Dermis microvascular lymphatic vessel endothelial cell (primary cell): ENCODE results near the gene DOC2A. TPM values are rescaled to one million over a fixed set of nuclear protein-coding genes. Genes with fewer than 3 reads are reported as not detected.
"Not testable (repeated sequence)": the region's sequence is repeated elsewhere in the genome, so short reads cannot be mapped to it uniquely, and the experiment has no call there.

ENCODE experiments used
- DNase-seq, 2 donors: peaks; one replicate each; pipeline versions ENCODE4 v3.0.0 to v3.0.0-alpha.2; 2010; ENCODE audit warnings: low read depth in 2 of 2
- total RNA-seq: library from RNA; depleted of rRNA; stranded (reverse); fragments of >200 nt; gene quantifications from 2 replicates; pipeline ENCODE4 v1.2.1, GENCODE V29; 2014

DOC2A gene
- total RNA-seq, 1 donor from 2014 or later: under 0.01 TPM

DNA sequence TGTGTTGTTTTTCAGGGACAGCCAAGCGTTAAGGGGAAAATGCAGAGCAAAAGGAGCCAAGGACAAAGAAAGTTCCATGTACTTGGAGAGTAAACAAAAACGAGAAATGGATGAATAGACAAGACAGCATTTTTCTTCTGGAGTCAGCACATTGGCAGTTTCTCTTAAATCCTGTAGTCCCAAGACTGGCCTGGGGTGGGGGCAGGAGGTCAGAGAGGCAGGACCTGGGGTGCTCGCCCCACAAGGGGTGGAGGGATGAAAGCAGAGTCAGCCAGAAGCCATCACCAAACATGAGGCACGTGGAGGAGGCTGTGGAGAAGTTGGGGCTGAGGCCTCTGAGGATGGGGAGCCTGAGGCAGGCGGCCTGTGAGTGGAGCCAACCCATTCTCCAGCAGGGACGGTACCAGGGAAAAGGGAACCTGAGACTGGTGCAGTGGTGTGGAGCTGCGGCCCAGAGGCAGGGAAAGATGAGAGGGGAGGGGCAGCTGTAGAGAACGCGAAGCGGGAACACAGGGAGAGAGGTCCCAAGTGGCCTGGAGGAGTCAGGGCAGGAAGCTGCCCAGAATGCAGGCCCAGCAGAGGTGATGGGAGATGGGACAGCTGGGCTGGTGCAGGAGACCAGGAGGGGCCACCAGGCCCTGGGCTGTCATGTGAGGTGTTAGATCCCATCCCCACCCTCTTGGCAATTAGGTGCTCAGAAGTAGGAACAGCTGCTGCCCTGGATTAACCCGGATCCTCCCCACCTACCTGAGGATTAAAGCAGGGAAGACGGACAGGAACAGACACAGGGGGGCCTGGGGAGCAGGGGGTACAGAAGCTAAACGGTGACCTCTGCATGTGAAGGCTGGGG is 17.0 kb upstream of the DOC2A start:
- no peak for DNase-seq

GRCh38 chr16:30026449-30026848 is 15.6 kb upstream of the DOC2A start:
- no peak for DNase-seq

- no peak for DNase-seq
Observed at GRCh38 chr16:30025574-30025973, 14.7 kb upstream of the DOC2A start.

DNA sequence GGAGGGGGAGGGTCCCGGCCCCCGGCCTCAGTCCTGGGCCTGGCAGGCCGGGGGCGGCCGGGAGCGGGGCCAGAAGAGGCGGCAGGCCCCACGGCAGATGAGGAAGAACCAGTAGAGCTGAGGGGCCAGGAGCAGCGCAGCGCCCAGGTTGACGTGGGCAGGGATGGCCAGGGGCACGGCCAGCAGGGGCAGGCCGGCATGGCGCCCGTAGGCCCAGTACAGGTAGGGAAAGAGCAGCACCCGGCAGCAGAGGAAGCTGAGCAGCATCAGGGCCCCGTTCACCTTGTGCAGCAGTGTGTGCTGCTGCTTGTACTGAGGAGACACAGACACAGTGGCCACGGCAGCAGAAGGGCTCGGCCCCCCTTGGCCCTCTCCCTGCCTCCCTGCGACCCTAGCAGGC is 14.3 kb upstream of the DOC2A start:
- no peak for DNase-seq

DNA sequence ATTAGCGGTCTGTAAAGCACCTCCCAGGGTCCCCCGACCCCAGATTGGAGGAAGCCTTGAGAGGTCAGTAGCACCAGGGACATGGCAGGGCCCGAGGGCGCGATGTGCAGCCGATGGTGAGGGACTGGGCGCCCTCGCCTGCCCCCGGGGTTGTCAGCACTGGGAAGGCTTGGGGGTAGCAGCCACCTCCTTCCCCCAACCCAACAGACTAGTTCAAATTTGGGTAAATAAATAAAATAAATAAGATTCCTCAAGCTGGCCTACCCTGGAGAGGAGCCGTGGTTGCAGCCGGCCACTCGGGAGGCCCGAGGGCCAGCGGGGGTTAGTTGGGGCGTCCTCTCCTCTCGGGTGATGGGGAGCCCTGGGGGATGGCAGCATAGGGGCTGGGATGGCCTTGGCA is 13.6 kb upstream of the DOC2A start:
- no peak for DNase-seq

DNA sequence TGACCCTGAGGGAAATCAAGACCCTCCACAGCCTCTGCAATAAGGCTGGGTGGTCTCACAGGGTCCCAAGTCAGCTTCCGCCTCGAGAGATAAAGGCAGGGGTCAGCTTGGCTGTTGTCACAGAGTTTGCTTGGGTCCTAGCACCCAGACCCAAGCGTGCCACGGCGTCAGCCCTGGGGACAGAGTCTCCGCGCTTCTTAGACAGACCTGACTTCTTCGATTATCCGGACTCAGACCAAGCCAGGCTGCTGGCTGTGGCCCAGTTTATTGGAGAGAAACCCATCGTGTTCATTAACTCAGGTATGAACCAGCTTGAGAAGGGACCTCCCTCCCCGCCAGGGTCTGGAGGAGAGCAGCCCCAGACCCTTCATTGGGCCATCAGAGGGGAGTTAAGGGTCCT is 12.8 kb upstream of the DOC2A start:
- DNase-seq: no peak

- DNase-seq: no peak
Observed at GRCh38 chr16:30022887-30023286, 12.1 kb upstream of the DOC2A start, which contains the start of gene C16orf92. C16orf92 (plus strand) TSS chr16:30023198; CDS start chr16:30023341, 143 bp downstream.

GRCh38 chr16:30018731-30019158 is 7.9 kb upstream of the DOC2A start:
- DNase-seq: no peak

DNA sequence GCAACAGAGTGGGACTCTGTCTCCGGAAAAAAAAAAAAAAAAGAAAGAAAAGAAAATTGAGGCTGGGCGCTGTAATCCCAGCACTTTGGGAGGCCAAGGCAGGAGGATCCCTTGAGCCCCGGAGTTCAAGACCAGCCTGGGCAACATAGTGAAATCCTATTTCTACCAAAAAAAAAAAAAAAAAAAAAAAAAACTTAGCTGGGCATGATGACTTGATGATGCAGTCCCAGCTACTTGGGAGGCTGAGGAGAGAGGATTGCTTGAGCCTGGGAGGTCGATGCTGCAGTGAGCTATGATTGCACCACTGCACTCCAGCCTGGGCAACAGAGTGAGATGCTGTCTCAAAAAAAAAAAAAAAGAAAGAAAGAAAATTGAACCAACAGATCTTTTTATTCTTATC is 7.1 kb upstream of the DOC2A start:
- DNase-seq: not testable (repeated sequence)

GRCh38 chr16:30017277-30017656 is 6.4 kb upstream of the DOC2A start:
- no peak for DNase-seq

DNA sequence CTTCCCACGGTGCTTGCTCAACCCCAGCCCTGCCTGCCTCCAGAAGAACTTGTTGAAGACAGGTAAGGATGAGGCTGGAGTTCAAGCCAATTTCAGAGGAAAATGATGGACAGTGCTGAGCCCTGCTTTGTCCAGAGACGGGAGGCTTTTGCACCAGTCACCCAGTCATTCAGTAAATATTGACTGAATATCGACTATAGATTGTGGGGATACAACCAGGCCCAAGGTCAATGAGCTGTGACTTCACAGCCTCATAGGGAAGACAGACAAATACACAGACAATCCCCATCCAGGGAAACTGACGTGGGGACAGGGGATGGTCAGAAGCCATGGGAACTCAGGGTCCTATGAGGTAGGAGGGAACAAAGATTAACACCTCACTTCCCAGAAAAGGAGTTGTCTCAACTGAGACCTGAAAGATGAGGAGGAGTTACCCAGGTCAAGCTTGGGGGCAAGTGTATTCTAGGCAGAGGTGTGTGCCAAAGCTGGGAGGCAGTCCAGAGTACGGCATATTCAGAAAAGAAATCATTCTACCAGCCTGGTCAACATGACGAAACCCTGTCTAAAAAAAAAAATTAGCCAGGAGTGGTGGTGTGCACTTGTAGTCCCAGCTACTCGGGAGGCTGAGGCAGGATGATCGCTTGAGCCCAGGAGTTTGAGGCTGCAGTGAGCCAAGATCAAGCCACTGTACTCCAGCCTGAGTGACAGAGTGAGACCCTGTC is 5.9 kb upstream of the DOC2A start:
- DNase-seq: no peak

DNA sequence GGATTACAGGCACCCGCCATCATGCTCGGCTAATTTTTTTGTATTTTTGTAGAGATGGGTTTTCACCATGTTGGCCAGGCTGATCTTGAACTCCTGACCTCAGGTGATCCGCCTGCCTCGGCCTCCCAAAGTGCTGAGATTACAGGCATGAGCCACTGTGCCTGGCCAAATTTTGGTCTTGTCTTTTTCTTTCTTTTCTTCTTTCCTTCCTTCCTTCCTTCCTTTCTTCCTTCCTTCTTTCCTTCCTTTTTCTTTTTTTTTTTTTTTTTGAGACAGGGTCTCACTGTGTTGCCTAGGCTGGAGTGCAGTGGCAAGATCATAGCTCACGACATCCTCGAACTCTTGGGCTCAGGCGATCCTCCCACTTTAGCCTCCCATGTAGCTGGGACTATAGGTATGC is 4.6 kb upstream of the DOC2A start:
- DNase-seq: not testable (repeated sequence)

DNA sequence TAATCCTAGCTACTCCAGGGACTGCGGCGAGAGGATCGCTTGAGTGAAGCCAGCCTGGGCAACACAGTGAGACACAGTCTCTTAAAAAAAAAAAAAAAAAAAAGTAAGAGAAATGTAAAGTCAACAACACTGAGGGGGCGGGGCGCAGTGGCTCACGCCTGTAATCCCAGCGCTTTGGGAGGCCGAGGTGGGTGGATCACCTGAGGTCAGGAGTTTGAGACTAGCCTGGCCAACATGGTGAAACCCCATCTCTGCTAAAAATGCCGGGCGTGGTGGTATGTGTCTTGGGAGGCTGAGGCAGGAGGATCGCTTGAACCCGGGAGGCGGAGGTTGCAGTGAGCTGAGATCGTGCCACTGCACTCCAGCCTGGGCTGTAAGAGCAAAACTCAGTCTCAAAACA is 1.8 kb upstream of the DOC2A start:
- not testable (repeated sequence) for DNase-seq

GRCh38 chr16:30011714-30012504 is 1.1 kb upstream of the DOC2A start:
- DNase-seq: no peak

DNA sequence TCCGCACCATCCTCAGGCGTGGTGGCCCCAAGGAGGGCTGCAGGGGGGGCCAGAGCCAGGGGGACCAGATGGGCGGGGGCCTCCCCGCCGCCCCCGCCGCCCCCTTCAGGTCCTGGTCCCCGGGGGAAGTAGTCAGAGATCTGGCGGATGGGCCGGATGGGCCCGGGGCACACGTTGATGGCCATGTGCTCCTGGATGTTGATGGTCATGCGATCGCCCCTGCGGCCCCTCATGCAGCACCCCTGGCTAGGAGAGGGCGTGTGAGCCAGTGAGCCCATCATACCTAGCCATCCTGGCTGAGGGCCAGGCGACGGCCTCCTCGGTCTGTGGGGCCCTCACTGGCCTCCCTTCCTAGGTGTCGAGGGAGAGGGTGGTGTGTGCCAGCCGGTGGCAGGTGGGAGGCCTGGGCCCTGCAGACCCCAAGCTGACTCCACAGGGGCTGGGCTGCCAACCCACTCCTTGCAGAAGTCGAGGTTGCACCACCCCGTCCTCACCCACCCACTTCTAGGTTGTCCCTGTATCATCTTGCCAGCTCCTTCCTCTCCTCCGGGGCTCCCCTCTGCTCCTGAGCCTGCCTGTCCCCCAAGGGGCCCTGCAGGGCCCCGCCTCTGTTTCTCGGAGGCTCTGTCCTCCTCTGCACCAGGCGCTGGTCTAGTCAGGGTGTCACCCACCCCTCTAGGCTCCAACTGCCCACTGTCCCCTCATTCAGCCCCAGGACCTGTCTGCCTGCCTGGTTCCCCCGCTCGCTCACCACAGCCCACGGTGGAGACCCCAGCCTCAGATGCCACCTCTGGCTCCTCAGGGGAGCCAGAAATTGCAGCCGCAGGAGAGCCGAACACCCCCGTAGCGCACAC is 610 bp downstream of the DOC2A start:
- DNase-seq: no peak

DNA sequence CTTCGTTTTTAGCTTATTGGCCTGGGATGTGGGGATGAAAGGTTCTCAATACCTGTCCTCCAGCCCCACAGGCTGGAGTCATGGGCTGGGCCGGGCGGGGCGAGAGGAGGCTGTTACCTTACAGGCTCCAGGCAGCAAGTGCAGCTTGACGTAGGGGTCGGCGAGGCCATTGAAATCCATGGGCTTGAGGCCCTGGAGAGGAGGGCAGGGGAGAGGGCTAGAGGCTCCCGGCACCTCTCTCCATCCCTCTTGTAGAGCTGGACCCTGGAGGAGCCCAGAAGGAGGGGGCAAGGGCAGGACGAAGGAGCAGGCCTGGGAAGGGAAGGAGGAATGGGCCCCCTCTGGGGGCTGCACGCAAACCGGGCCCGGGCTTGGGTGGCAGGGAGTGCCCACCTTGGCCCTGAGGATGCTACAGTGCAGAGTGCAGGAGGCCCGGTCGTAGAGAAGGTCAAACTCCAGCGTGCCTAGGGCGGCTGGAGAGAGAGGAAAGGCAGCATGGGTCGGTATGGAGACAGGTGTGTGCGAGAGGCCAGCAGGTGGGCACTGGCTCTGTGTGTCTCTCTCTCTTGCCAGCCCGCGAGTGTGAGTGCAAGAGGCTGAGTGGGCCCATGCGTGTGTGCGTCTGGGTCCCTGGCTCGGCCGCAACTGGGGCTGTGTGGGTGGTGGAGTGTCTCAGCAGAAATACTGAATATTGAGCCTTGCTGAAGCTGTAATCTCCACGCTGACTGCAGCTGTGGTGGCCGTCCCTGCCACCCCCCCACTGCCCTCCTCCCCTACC is 1.6 kb downstream of the DOC2A start:
- DNase-seq: no peak

DNA sequence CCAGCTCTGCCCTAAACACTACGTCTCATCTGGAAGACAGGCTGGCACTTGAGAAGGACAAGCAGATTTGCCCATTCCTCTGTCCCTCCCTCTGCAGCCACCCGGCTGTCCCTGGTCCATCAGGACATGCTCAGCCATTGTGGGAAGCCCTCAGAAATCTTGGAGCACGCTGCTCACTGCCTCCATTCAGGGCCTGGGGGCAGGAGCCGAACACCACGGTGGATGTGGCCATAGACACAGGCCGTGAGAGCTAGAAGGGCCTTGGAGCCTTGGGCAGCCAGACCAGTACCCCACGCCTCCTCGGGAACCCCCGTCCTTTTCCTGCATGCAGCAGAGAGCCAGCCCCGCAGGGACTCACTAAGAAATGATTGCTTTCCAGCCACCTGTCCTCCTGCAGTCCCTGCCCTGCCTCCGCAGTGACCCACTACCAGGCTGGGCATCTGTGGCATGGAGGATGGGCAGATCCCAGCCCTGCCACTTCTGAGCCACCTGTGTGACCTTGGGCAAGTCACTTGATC is 3.4 kb downstream of the DOC2A start:
- no peak for DNase-seq

GRCh38 chr16:30006659-30007377 is 4.0 kb downstream of the DOC2A start:
- DNase-seq: no peak

DNA sequence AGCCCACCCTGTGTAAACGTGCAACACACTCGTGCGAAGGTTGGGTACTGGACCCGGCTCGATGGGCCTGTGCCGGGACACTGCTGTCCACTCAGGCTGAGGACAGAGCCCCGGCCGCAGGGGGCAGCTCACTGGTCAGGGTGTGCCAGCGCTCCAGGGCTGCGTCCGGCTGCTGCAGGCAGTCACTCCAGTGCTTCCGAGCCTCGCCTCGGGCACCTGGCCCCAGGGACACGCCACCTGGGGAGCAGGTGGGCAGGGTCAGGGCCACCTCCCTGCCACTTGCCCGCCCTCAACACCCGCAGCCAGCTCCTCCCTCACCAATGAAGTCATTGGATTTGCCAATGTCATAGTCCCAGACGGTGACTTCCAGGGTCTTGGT is 4.7 kb downstream of the DOC2A start:
- no peak for DNase-seq
